HepG2 (cell line): Measurements from ENCODE around the gene S100P. TPM values are rescaled to one million over a fixed set of nuclear protein-coding genes. Genes with fewer than 3 reads are reported as not detected.

ENCODE experiments used
- BRCA1 ChIP-seq: sonication (generic); formaldehyde crosslinking; IDR thresholded peaks from 2 replicates; pipeline ENCODE4 v1.4.0; 2020; ENCODE audit warnings: missing genetic modification reagents
- EED ChIP-seq: sonication (generic); formaldehyde crosslinking; IDR thresholded peaks from 2 replicates; pipeline ENCODE4 v1.5.0; 2020; ENCODE audit warnings: mild to moderate bottlenecking, missing genetic modification reagents
- ETV5 ChIP-seq: IDR thresholded peaks from 2 replicates; pipeline ENCODE4 v1.6.1; 2018; ENCODE audit warnings: missing biosample characterization, missing genetic modification reagents, inconsistent platforms, borderline replicate concordance
- FOSL1 ChIP-seq: sonication (generic); formaldehyde crosslinking; IDR thresholded peaks from 2 replicates; pipeline ENCODE4 v1.9.0; 2021; ENCODE audit warnings: missing genetic modification reagents, borderline replicate concordance
- HNRNPLL ChIP-seq: fragments of 200-400 bp; formaldehyde crosslinking; IDR thresholded peaks from 2 replicates; pipeline ENCODE4 v1.6.1; 2017; ENCODE audit warnings: mild to moderate bottlenecking, low read depth, low read length; ENCODE audit not compliant: poor library complexity, severe bottlenecking
- HOXA9 ChIP-seq: sonication (generic); formaldehyde crosslinking; IDR thresholded peaks from 2 replicates; pipeline ENCODE4 v1.8.1; 2022; ENCODE audit warnings: missing genetic modification reagents, mild to moderate bottlenecking, moderate library complexity, borderline replicate concordance
- KDM1A ChIP-seq: IDR thresholded peaks from 2 replicates; pipeline ENCODE4 v1.6.1; 2016; ENCODE audit warnings: missing compliant biosample characterization
- KLF15 ChIP-seq: sonication (generic); formaldehyde crosslinking; IDR thresholded peaks from 2 replicates; pipeline ENCODE4 v1.8.1; 2023; ENCODE audit warnings: borderline replicate concordance, mild to moderate bottlenecking, inconsistent platforms, missing genetic modification reagents, mixed read lengths
- KLF9 ChIP-seq: IDR thresholded peaks from 2 replicates; pipeline ENCODE4 v1.6.1; 2016; ENCODE audit warnings: low read depth
- NR2C2 ChIP-seq: sonication (generic); formaldehyde crosslinking; IDR thresholded peaks from 2 replicates; pipeline ENCODE4 v1.4.0; 2020; ENCODE audit warnings: missing genetic modification reagents, mild to moderate bottlenecking, moderate library complexity, borderline replicate concordance
- NR2F1 ChIP-seq, 2 experiments: fragments of 450-650 bp in 1 of 2; formaldehyde crosslinking in 1 of 2; IDR thresholded peaks; 2 replicates each; pipeline versions ENCODE4 v1.5.0 to v1.6.1; 2016 to 2020; ENCODE audit warnings: mild to moderate bottlenecking in 1 of 2, missing compliant biosample characterization in 1 of 2, missing genetic modification reagents in 1 of 2, moderate library complexity in 1 of 2
- SNAPC2 ChIP-seq: sonication (generic); formaldehyde crosslinking; IDR thresholded peaks from 2 replicates; pipeline ENCODE4 v1.8.1; 2022; ENCODE audit warnings: mild to moderate bottlenecking, missing genetic modification reagents
- SPEN ChIP-seq: sonication (generic); formaldehyde crosslinking; IDR thresholded peaks from 2 replicates; pipeline ENCODE4 v1.5.1; 2020; ENCODE audit warnings: low read depth, mild to moderate bottlenecking, missing genetic modification reagents
- SRY ChIP-seq: sonication (generic); formaldehyde crosslinking; IDR thresholded peaks from 2 replicates; pipeline ENCODE4 v1.8.0; 2022; ENCODE audit warnings: mild to moderate bottlenecking, missing genetic modification reagents
- TCF7L2 ChIP-seq: IDR thresholded peaks from 2 replicates; pipeline ENCODE4 v1.6.1; 2011; ENCODE audit warnings: mild to moderate bottlenecking, low read depth, low read length, moderate library complexity
- ZBTB38 ChIP-seq: sonication (generic); formaldehyde crosslinking; IDR thresholded peaks from 2 replicates; pipeline ENCODE4 v1.5.1; 2020; ENCODE audit warnings: mild to moderate bottlenecking, missing genetic modification reagents
- ZEB1 ChIP-seq: IDR thresholded peaks from 2 replicates; pipeline ENCODE4 v1.6.1; 2012; ENCODE audit warnings: mild to moderate bottlenecking, low read depth, inconsistent platforms; ENCODE audit not compliant: insufficient replicate concordance
- ZNF10 ChIP-seq: sonication (generic); formaldehyde crosslinking; IDR thresholded peaks from 2 replicates; pipeline ENCODE4 v1.4.0; 2020; ENCODE audit warnings: mild to moderate bottlenecking, low read depth, missing genetic modification reagents, borderline replicate concordance
- ZNF431 ChIP-seq: sonication (generic); formaldehyde crosslinking; IDR thresholded peaks from 2 replicates; pipeline ENCODE4 v1.9.0; 2022; ENCODE audit warnings: missing genetic modification reagents, low read depth, mild to moderate bottlenecking, borderline replicate concordance
- ZNF577 ChIP-seq: sonication (generic); formaldehyde crosslinking; IDR thresholded peaks from 2 replicates; pipeline ENCODE4 v1.4.0; 2020; ENCODE audit warnings: mild to moderate bottlenecking, low read depth, missing genetic modification reagents, borderline replicate concordance
- ZNF75D ChIP-seq: sonication (generic); formaldehyde crosslinking; IDR thresholded peaks from 2 replicates; pipeline ENCODE4 v1.8.1; 2023; ENCODE audit warnings: missing genetic modification reagents, mild to moderate bottlenecking, borderline replicate concordance
- polyA plus RNA-seq, 8 experiments: library from polyadenylated mRNA; depleted of rRNA in 3 of 8; stranded (reverse) in 7 of 8; unstranded in 1 of 8; fragments of >200 nt; fragmentation: Illumina TruSeq in 4 of 8; extraction: Trizol in 4 of 8; gene quantifications; 2 replicates each; pipeline versions ENCODE4 v1.2.1 to v1.2.3, GENCODE V29; 2011 to 2016; ENCODE audit warnings: low read depth in 4 of 8, missing spikeins in 1 of 8, mixed read lengths in 1 of 8; ENCODE audit not compliant: insufficient read depth in 1 of 8
- total RNA-seq, 5 experiments: library from RNA; depleted of rRNA; stranded (reverse); fragments of >200 nt; fragmentation: Illumina TruSeq; extraction: Trizol; gene quantifications; 2 replicates each; pipeline ENCODE4 v1.2.3, GENCODE V29; 2016; ENCODE audit warnings: low read depth in 1 of 5
- TF ChIP-seq, protein P1 (sequence below): sonication (generic); formaldehyde crosslinking; IDR thresholded peaks from 2 replicates; pipeline ENCODE4 v1.9.0; 2021; ENCODE audit warnings: missing genetic modification reagents, borderline replicate concordance
- TF ChIP-seq, protein P2 (sequence below): fragments of 450-650 bp; IDR thresholded peaks from 2 replicates; pipeline ENCODE4 v1.6.1; 2017; ENCODE audit warnings: mild to moderate bottlenecking

S100P gene
- total and polyA plus RNA-seq, 2 of the 13 experiments (the other 11 are each of a cell fraction or from before 2014, with no cell fraction given), result 278 to 1,649 TPM

DNA sequence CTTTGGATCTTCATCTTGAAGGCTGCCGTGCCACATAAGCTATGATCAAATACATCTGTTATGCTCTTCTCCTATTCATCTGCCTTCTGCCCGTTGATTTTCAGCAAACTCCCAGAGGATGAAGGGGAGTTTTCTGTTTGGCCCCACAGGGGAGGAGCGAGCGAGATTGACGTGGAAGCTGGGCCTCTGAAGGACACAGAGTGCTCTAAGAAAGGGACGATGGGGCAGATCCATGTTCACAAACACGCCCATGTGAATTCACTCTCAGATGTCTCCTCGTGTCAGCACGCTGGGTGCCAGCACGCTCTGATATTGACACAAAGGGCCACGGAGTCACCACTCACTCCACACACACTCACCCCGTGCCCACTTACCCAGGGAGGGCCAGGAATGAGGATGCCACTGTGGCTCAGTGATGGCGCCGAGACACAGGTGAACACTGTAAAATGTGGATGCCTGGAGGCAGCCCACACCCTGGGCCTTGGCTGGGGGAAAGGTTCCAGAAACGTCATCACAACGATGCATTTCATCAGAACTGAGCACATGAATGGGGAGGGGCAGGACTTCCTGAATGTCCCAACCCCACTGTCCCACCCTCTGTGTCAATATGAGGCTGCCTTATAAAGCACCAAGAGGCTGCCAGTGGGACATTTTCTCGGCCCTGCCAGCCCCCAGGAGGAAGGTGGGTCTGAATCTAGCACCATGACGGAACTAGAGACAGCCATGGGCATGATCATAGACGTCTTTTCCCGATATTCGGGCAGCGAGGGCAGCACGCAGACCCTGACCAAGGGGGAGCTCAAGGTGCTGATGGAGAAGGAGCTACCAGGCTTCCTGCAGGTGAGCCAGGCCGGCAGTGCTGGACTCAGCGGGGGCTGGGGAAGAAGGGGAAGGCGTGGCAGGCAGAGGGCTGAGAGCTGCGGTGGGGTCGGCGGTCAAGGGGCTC is at the start of gene S100P (continued):
- TF ChIP-seq, protein P1, sequence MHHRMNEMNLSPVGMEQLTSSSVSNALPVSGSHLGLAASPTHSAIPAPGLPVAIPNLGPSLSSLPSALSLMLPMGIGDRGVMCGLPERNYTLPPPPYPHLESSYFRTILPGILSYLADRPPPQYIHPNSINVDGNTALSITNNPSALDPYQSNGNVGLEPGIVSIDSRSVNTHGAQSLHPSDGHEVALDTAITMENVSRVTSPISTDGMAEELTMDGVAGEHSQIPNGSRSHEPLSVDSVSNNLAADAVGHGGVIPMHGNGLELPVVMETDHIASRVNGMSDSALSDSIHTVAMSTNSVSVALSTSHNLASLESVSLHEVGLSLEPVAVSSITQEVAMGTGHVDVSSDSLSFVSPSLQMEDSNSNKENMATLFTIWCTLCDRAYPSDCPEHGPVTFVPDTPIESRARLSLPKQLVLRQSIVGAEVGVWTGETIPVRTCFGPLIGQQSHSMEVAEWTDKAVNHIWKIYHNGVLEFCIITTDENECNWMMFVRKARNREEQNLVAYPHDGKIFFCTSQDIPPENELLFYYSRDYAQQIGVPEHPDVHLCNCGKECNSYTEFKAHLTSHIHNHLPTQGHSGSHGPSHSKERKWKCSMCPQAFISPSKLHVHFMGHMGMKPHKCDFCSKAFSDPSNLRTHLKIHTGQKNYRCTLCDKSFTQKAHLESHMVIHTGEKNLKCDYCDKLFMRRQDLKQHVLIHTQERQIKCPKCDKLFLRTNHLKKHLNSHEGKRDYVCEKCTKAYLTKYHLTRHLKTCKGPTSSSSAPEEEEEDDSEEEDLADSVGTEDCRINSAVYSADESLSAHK (CRISPR knock-in tag), result no peak
- TF ChIP-seq, protein P2, sequence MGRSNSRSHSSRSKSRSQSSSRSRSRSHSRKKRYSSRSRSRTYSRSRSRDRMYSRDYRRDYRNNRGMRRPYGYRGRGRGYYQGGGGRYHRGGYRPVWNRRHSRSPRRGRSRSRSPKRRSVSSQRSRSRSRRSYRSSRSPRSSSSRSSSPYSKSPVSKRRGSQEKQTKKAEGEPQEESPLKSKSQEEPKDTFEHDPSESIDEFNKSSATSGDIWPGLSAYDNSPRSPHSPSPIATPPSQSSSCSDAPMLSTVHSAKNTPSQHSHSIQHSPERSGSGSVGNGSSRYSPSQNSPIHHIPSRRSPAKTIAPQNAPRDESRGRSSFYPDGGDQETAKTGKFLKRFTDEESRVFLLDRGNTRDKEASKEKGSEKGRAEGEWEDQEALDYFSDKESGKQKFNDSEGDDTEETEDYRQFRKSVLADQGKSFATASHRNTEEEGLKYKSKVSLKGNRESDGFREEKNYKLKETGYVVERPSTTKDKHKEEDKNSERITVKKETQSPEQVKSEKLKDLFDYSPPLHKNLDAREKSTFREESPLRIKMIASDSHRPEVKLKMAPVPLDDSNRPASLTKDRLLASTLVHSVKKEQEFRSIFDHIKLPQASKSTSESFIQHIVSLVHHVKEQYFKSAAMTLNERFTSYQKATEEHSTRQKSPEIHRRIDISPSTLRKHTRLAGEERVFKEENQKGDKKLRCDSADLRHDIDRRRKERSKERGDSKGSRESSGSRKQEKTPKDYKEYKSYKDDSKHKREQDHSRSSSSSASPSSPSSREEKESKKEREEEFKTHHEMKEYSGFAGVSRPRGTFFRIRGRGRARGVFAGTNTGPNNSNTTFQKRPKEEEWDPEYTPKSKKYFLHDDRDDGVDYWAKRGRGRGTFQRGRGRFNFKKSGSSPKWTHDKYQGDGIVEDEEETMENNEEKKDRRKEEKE, result no peak
- peak; percentile 87; the same call in 1 of the 2 replicates for TF ChIP-seq EED (CRISPR knock-in tag)
- TF ChIP-seq HNRNPLL, result no peak
- TF ChIP-seq SNAPC2, result no peak; the same call in 1 of the 2 replicates
- peak; percentile 59; the same call in 1 of the 2 replicates for TF ChIP-seq SRY (CRISPR knock-in tag)
- no peak for TF ChIP-seq ZEB1
- peak; percentile 62; the same call in 1 of the 2 replicates for TF ChIP-seq NR2C2
- TF ChIP-seq KLF15 (CRISPR knock-in tag), result no peak
- TF ChIP-seq HOXA9 (CRISPR knock-in tag), result no peak
- TF ChIP-seq ZBTB38 (CRISPR knock-in tag), result peak; percentile 15; the same call in 1 of the 2 replicates
- TF ChIP-seq BRCA1 (CRISPR knock-in tag), result peak; percentile 75; the same call in 1 of the 2 replicates
- TF ChIP-seq ZNF577 (CRISPR knock-in tag), result no peak
- TF ChIP-seq ETV5, result peak; percentile 80
- no peak; a peak in 1 of 4 replicates for TF ChIP-seq NR2F1 (CRISPR knock-in tag; IDR thresholded peaks at IDR 0.05)
- no peak; the same call in 1 of the 2 replicates for TF ChIP-seq KLF9 (CRISPR knock-in tag)
- no peak for TF ChIP-seq ZNF10 (CRISPR knock-in tag)
- TF ChIP-seq ZNF431 (CRISPR knock-in tag), result no peak
- TF ChIP-seq FOSL1 (CRISPR knock-in tag), result no peak
- TF ChIP-seq ZNF75D, result peak; percentile 34; the same call in 1 of the 2 replicates
- TF ChIP-seq TCF7L2, result no peak
- TF ChIP-seq SPEN (CRISPR knock-in tag), result peak; percentile 83; the same call in 1 of the 2 replicates
- TF ChIP-seq KDM1A, result peak; percentile 62; the same call in 1 of the 2 replicates
